Activated CD8-positive, alpha-beta memory T cell treated with anti-CD3 and anti-CD28 coated beads for 36 hours (primary cell): ENCODE measurements around the gene CSTF3. TPM values are rescaled to one million over a fixed set of nuclear protein-coding genes. Genes with fewer than 3 reads are reported as not detected.
"Not testable (repeated sequence)": the region's sequence is repeated elsewhere in the genome, so short reads cannot be mapped to it uniquely, and the experiment has no call there.

ENCODE experiments used
- CTCF ChIA-PET: fragments of 350-600 bp; sonication (Branson Sonifier 250); formaldehyde crosslinking; loops from one replicate; lab custom pipeline; 2021; ENCODE audit warnings: antibody characterized with exemption; lab: Charles Lee
- POLR2A ChIA-PET: fragments of 350-600 bp; sonication (Branson Sonifier 250); formaldehyde crosslinking; loops from one replicate; lab custom pipeline; 2021; ENCODE audit warnings: antibody characterized with exemption; lab: Charles Lee
- total RNA-seq, 2 experiments: library from RNA; stranded (reverse); gene quantifications; one replicate each; pipeline ENCODE4 v1.2.3, GENCODE V29; 2021

CSTF3 gene
- total RNA-seq, 2 experiments from 2014 or later = 33.7 to 40.2 TPM

- ChIA-PET POLR2A (no interaction called here), CTCF (no interaction called here)
Measured at GRCh38 chr11:33059331-33060007, 101.8 kb downstream of the CSTF3 start.

DNA sequence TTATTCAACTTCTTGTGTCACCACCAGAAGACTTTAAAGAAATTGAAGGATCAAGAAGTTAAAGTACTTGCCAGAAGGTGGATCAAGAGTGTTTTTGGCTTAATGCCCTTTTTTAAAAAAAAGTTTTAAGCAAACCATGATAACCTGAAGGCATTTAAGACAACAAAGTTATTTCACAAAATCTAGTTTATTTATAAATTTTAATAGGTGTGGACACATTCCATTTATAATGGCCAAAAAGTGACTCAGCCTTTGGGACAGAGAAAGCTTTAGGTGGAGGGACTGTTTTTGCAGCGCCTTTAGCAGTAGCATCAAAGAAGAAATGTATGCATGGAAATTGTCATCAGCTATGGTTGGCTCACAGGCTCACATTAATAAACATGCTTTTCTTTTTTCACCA is 104.0 kb downstream of the CSTF3 start:
- ChIA-PET CTCF (interaction anchor here (0.5 to 1.4 kb wide), 2 partner anchors 8 to 64 kb away, joined by 3 to 6 read pairs; no protein-coding TSS in a partner anchor), POLR2A (interaction anchor here (0.6 kb wide), 1 partner anchor 418 kb away, joined by 3 read pairs; no protein-coding TSS in a partner anchor)

- POLR2A ChIA-PET = no interaction called here
- CTCF ChIA-PET = interaction anchor here (1.3 kb wide), 1 partner anchor 10 kb away, joined by 3 read pairs; no protein-coding TSS in a partner anchor
Measured at GRCh38 chr11:33055375-33055774, 105.9 kb downstream of the CSTF3 start.

DNA sequence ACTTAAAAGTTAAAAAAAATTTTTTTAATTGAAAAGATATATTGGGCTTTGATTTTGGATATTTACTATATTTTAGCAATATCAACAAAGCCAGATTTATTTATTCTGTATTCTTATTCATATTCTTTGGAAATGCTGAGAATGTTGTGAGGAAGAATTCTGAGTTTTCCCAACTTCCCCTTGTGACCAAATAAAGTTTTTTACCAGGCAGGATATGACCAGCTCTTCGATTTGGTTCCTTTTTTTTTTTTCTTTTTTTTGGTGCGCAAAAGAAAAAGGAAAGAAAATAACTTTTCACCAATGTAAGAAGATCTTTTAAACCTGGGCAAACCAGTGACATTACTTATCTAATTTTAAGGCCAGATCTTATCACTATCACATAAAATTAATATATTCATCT is 109.0 kb downstream of the CSTF3 start:
- POLR2A ChIA-PET = no interaction called here
- CTCF ChIA-PET = interaction anchor here (0.7 kb wide), 1 partner anchor 14 kb away, joined by 4 read pairs; no protein-coding TSS in a partner anchor

- POLR2A ChIA-PET, CTCF ChIA-PET: not testable (repeated sequence)
Measured at GRCh38 chr11:33049565-33050408, 111.5 kb downstream of the CSTF3 start.

- CTCF ChIA-PET = not testable (repeated sequence)
Measured at GRCh38 chr11:33048701-33049100, 112.6 kb downstream of the CSTF3 start.

GRCh38 chr11:33045551-33046255 is 115.6 kb downstream of the CSTF3 start:
- ChIA-PET POLR2A (no interaction called here), CTCF (interaction anchor here (0.5 to 1.2 kb wide), 3 partner anchors 8 to 818 kb away, joined by 3 read pairs; no protein-coding TSS in a partner anchor)

More at GRCh38 chr11:33048701-33049100, 112.6 kb downstream of the CSTF3 start:
- POLR2A ChIA-PET = not testable (repeated sequence)

DNA sequence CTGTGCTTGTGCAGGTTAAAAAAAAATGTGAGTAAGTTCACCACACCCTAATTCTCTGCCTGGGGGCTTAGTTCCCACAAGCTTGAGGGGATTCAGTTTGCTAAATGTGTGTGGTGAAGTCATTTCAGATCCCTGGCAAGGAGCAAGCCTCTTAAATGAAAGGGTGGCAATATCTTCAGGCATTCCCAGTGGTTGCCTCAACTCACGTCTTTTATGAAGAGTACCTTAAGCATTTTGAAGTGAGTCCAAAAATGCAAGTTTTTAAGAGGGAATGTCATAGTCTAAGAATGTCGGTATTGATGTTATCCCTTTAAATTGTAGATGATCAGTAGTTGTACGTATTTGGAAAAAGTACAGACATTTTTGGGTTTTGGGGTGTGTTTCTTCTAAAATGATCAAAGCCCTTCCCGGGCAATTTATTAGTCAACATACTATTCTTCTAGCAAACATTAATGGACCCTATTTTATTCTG is 117.0 kb downstream of the CSTF3 start:
- POLR2A ChIA-PET = interaction anchor here (0.6 to 1.6 kb wide), 2 partner anchors 19 to 34 kb away, joined by 3 to 6 read pairs; no protein-coding TSS in a partner anchor

DNA sequence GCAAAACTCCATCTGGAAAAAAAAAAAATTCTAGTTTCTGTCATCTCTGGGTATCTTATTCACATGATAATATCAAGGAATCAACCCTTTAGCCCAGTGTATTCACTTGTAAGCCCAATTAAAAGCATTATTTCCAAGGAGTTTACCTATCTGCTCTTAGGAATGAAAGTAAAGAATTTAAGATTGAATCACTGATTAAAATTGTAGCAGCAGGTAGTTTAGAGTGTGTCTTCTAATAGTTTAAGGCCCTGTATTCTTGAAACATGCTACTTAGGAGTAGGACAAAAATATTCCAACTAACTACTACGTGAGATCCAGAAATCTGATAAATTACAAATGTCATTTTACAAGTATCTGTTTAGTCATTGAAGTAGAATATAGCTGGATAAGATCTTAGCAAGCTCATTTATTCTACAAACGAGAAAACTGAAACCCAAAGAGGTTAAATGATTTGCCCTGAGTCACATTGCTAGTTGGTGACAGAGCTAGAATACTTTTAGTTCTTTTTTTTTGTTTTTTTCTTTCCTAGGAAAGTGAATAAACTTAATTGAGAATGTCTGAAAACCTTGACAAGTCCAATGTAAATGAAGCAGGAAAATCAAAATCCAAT is 118.0 kb downstream of the CSTF3 start:
- ChIA-PET CTCF (interaction anchor here (0.8 to 1.6 kb wide), 4 partner anchors 20 to 83 kb away, joined by 3 to 5 read pairs (median 3); no protein-coding TSS in a partner anchor), POLR2A (interaction anchor here (0.6 to 1.6 kb wide), 4 partner anchors 14 to 69 kb away, joined by 3 to 6 read pairs (median 4); no protein-coding TSS in a partner anchor)

More for the DNA sequence above, 117.0 kb downstream of the CSTF3 start:
- CTCF ChIA-PET = interaction anchor here (0.8 to 1.5 kb wide), 4 partner anchors 10 to 84 kb away, joined by 3 read pairs; no protein-coding TSS in a partner anchor

- CTCF ChIA-PET = interaction anchor here (0.8 to 1.9 kb wide), 2 partner anchors 20 to 24 kb away, joined by 4 to 6 read pairs; no protein-coding TSS in a partner anchor
- POLR2A ChIA-PET = interaction anchor here (1.3 kb wide), 2 partner anchors 23 to 25 kb away, joined by 4 read pairs; partner anchors contain the start of gene DEPDC7
Measured at GRCh38 chr11:33040862-33041453, 120.3 kb downstream of the CSTF3 start.

DNA sequence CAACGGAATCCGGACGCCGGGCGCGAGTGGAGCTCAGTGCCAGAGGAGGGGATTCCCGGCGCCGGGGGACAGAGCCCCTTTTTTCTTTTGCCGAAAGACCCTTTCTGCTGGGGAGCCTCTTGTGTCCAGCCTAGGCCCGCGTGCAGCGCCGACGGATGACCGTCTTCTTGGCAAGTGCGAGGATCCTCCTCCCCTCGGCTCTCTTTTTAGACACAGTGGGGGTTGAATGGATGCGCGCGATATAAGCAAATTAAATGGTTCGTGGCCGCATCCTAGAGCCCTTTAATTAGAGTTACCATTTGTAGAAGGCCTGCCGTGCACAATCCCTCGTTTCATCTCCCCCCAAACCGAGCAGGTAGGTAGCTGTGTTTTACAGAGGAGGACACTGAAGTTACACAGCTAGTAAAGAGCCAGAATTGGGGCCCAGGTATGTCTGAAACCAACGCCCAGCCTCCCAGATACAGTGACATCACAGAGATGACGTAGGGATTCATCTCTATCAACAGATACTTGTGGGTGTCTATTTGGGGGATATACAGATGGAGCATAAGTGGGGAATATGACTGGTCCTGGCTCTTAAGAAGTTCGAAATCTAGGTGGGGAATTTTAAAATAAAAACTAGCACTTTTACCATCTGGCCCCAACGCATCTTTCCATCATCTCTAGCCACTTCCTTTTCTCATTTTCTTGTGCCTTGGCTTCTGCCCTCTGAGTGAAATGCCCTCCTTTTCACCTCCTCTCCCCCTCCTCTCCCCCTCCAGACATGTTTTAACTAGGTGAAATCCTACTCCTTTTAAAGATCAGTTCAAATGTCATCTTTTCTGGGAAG is 121.0 kb downstream of the CSTF3 start:
- ChIA-PET POLR2A (interaction anchor here (1.0 to 2.0 kb wide), 6 partner anchors 19 to 147 kb away, joined by 3 to 12 read pairs (median 4); partner anchors contain the start of genes DEPDC7 and QSER1), CTCF (interaction anchor here (1.0 to 2.7 kb wide), 3 partner anchors 21 to 25 kb away, joined by 3 to 15 read pairs (median 6); partner anchors contain the start of gene DEPDC7)

- POLR2A ChIA-PET = interaction anchor here (1.0 to 2.0 kb wide), 7 partner anchors 18 to 146 kb away, joined by 3 to 12 read pairs (median 4); partner anchors contain the start of genes DEPDC7 and QSER1
Measured at GRCh38 chr11:33039274-33040032, 121.8 kb downstream of the CSTF3 start, which contains the start of gene TCP11L1. Gene TCP11L1 (plus strand): TSS chr11:33039572. CDS start chr11:33043774, 4,202 bp downstream.

GRCh38 chr11:33035011-33035410 is 126.3 kb downstream of the CSTF3 start:
- ChIA-PET CTCF (no interaction called here), POLR2A (no interaction called here)

More at GRCh38 chr11:33039274-33040032, 121.8 kb downstream of the CSTF3 start, which contains the start of gene TCP11L1:
- CTCF ChIA-PET = interaction anchor here (1.0 to 2.7 kb wide), 4 partner anchors 17 to 26 kb away, joined by 3 to 15 read pairs (median 4); partner anchors contain the start of gene DEPDC7
